GM12873 (cell line): Measurements from ENCODE around the gene SAC3D1.

Experiments
- TF ChIP-seq, protein P1 (sequence below): IDR thresholded peaks from 2 replicates; pipeline ENCODE4 v1.5.1; 2012; ENCODE audit warnings: low read depth, mild to moderate bottlenecking, moderate library complexity, low read length, control low read depth; ENCODE audit not compliant: insufficient read depth; ENCODE audit errors: missing control alignments

Gene SAC3D1

DNA sequence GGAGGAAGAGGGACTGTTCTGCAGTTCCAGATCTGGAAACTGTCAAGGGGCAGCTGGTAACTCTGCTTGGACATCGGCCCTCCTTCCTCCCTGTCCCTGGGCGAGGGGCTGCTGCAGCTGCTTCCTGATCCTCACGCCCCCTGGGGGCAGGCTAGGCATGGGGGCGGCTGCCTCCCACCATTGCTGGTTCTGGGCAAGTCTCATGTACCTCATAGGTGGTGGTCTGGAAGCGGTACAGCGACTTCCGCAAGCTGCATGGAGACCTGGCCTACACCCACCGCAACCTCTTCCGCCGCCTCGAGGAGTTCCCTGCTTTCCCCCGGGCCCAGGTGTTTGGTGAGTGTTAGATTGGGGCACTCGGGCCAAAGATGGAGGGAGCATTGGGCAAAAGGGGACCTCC is 8.8 kb upstream of the SAC3D1 start:
- TF ChIP-seq, protein P1, sequence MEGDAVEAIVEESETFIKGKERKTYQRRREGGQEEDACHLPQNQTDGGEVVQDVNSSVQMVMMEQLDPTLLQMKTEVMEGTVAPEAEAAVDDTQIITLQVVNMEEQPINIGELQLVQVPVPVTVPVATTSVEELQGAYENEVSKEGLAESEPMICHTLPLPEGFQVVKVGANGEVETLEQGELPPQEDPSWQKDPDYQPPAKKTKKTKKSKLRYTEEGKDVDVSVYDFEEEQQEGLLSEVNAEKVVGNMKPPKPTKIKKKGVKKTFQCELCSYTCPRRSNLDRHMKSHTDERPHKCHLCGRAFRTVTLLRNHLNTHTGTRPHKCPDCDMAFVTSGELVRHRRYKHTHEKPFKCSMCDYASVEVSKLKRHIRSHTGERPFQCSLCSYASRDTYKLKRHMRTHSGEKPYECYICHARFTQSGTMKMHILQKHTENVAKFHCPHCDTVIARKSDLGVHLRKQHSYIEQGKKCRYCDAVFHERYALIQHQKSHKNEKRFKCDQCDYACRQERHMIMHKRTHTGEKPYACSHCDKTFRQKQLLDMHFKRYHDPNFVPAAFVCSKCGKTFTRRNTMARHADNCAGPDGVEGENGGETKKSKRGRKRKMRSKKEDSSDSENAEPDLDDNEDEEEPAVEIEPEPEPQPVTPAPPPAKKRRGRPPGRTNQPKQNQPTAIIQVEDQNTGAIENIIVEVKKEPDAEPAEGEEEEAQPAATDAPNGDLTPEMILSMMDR: no peak

- TF ChIP-seq, protein P1: no peak
These were observed 6.6 kb upstream of the SAC3D1 start for GRCh38 chr11:65034423-65034822.

- TF ChIP-seq, protein P1: no peak
These were observed 5.4 kb upstream of the SAC3D1 start for GRCh38 chr11:65035579-65035978.

DNA sequence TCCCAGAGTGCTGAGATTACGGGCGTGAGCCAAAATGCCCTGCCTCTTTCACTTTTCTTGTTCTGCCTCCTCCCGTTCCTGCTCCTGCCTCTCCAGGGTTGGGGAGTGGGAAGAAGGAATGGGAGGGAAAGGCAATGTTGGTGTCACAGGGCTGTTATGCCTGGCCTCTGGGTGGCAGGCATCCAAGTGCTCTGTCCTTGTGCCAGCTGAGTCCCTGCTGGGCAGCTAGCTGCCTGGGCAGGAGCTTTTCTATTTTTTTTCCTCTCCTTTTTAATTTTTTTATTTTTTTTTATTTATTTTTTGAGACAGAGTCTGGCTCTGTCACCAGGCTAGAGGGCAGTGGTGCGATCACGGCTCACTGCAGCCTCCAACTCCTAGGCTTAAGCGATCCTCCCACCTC is 4.1 kb upstream of the SAC3D1 start:
- TF ChIP-seq, protein P1: no peak

GRCh38 chr11:65040520-65040846 is 527 bp upstream of the SAC3D1 start:
- TF ChIP-seq, protein P1: no peak

DNA sequence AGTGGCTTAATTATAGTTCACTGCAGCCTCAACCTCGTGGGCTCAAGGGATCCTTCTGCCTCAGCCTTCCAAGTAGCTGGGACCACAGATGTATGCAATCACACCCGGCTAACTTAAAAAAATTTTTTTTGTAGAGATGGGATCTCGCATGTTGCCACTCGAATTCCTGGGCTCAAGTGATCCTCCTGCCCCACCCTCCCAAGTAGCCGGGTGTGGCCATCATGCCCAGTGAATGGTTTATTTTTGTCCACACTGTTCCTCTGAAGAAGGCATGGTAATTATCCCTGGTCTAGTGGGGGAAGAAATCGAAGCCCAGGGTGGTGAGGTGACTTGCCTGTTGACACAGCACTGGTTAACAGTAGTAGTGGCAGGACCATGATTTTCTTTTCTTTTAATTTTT is 1.9 kb downstream of the SAC3D1 start:
- TF ChIP-seq, protein P1: no peak

DNA sequence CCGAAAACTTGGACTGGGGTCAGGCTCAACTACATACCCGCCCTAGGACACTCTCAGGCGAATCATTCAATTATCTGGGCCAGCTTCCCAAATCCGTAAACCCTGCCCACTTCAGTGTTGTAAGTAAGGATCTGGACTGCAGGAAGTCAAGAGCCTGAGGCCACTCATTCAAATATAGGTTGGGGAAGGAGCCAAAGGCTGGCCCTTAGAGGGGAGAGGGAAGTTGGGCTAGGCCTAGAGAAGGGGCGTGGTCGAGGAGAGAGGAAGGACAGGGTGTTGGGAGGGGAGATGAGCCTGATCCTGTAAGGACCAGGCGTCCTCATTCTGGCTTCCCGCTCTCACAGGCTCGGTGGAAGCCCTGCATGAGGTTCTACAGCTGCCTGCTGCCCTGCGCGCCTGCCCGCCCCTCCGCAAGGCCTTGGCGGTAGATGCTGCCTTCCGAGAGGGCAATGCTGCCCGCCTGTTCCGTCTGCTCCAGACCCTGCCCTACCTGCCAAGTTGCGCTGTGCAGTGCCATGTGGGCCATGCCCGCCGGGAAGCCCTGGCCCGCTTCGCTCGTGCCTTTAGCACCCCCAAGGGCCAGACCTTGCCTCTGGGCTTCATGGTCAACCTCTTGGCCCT is 3.0 kb downstream of the SAC3D1 start:
- TF ChIP-seq, protein P1: no peak

- TF ChIP-seq, protein P1: no peak
These were observed 4.1 kb downstream of the SAC3D1 start for GRCh38 chr11:65045061-65045460.
